GM23248 (cell line): ENCODE results near the gene DDI2. TPM values are rescaled to one million over a fixed set of nuclear protein-coding genes. Genes with fewer than 3 reads are reported as not detected.

Source experiments
- DNase-seq: peaks from one replicate; pipeline ENCODE4 v3.0.0-alpha.2; 2015
- H2AFZ ChIP-seq: fragments of 200-600 bp; sonication (generic); 2 replicates; pipeline ENCODE4 v1.6.1; 2016; ENCODE audit warnings: antibody characterized with exemption
- H3F3A ChIP-seq: fragments of 200-600 bp; sonication (generic); 2 replicates; pipeline ENCODE4 v1.6.1; 2016; ENCODE audit warnings: mild to moderate bottlenecking, antibody characterized with exemption, mixed run types; ENCODE audit not compliant: insufficient read depth
- H3K27ac ChIP-seq: fragments of 200-600 bp; sonication (generic); 2 replicates; pipeline ENCODE4 v1.5.1; 2016; ENCODE audit warnings: mild to moderate bottlenecking
- H3K27me3 ChIP-seq: fragments of 200-600 bp; sonication (generic); replicated peaks from 2 replicates; pipeline ENCODE4 v1.6.1; 2016; ENCODE audit warnings: mild to moderate bottlenecking; ENCODE audit not compliant: insufficient read depth
- H3K36me3 ChIP-seq: fragments of 200-600 bp; sonication (generic); 2 replicates; pipeline ENCODE4 v1.6.1; 2016; ENCODE audit warnings: low read depth, mild to moderate bottlenecking
- H3K4me1 ChIP-seq: fragments of 200-600 bp; sonication (generic); 2 replicates; pipeline ENCODE4 v1.6.1; 2016; ENCODE audit warnings: mild to moderate bottlenecking; ENCODE audit not compliant: insufficient read depth
- H3K4me2 ChIP-seq: fragments of 200-600 bp; sonication (generic); one replicate; pipeline ENCODE4 v1.6.1; 2016; ENCODE audit warnings: mild to moderate bottlenecking; ENCODE audit not compliant: unreplicated experiment
- H3K4me3 ChIP-seq: fragments of 200-600 bp; sonication (generic); 2 replicates; pipeline ENCODE4 v1.5.1; 2016; ENCODE audit warnings: mild to moderate bottlenecking
- H3K79me2 ChIP-seq: fragments of 200-600 bp; sonication (generic); 2 replicates; pipeline ENCODE4 v1.6.1; 2016; ENCODE audit warnings: mild to moderate bottlenecking; ENCODE audit not compliant: insufficient read depth
- H3K9ac ChIP-seq: fragments of 200-600 bp; sonication (generic); 2 replicates; pipeline ENCODE4 v1.6.1; 2016; ENCODE audit warnings: mild to moderate bottlenecking
- H3K9me2 ChIP-seq: fragments of 200-600 bp; sonication (generic); 2 replicates; pipeline ENCODE4 v1.6.1; 2016; ENCODE audit warnings: mixed run types, mild to moderate bottlenecking, moderate library complexity; ENCODE audit not compliant: insufficient read depth
- H3K9me3 ChIP-seq: fragments of 200-600 bp; sonication (generic); one replicate; pipeline ENCODE4 v1.6.1; 2017; ENCODE audit warnings: low read depth
- H4K20me1 ChIP-seq: fragments of 200-600 bp; sonication (generic); 2 replicates; pipeline ENCODE4 v1.6.0; 2016; ENCODE audit not compliant: insufficient read depth
- EZH2 ChIP-seq: fragments of 200-600 bp; sonication (generic); IDR thresholded peaks from 2 replicates; pipeline ENCODE4 v1.6.1; 2018; ENCODE audit warnings: antibody characterized with exemption, mild to moderate bottlenecking; ENCODE audit not compliant: insufficient read depth, poor library complexity, severe bottlenecking
- EZH2phosphoT487 ChIP-seq: fragments of 200-600 bp; sonication (generic); IDR thresholded peaks from 2 replicates; pipeline ENCODE4 v1.6.1; 2018; ENCODE audit warnings: antibody characterized with exemption, moderate library complexity, mild to moderate bottlenecking, low read depth; ENCODE audit not compliant: insufficient read depth
- WGBS, 2 experiments: methylation state at CpG; one replicate each; pipeline ENCODE4 v1.1.6; 2015 to 2017; ENCODE audit warnings: low lambda C conversion rate in 2 of 2, low coverage in 1 of 2; ENCODE audit errors: missing lambda C conversion rate in 2 of 2; 5-methylcytosine and 5-hydroxymethylcytosine counted together
- in situ Hi-C: fragments of 300-500 bp; cut with MboI; formaldehyde crosslinking; loops from 2 replicates; pipeline ENCODE4 v1.15.0; 2020
- polyA plus RNA-seq: library from polyadenylated mRNA; unstranded; fragments of >200 nt; fragmentation: Nextera tagmentation; extraction: Ambion mirVana; gene quantifications from 2 replicates; pipeline ENCODE4 v1.2.1, GENCODE V29; 2016
- total RNA-seq: library from RNA; depleted of rRNA; stranded (reverse); fragments of >200 nt; shearing (Covaris generic); gene quantifications from 2 replicates; pipeline ENCODE4 v1.2.3, GENCODE V29; 2014

The DDI2 gene
- total and polyA plus RNA-seq, 2 experiments from 2014 or later, result 5.0 to 7.9 TPM

GRCh38 chr1:15676010-15676409, 58.8 kb downstream of the DDI2 start:
- Histone ChIP-seq H3K9ac (no peak overlapping the region), H3K4me2 (no peak overlapping the region), H3K4me1 (peaks cover 24% of the 10 kb centered on the region), H3K27ac (no peak overlapping the region), H3K36me3 (no peaks in the 10 kb centered on the region), H3K79me2 (no peaks in the 10 kb centered on the region), H3F3A (peaks cover 19% of the 10 kb centered on the region), H3K27me3 (no peaks in the 10 kb centered on the region), H3K9me3 (no peaks in the 10 kb centered on the region), H3K4me3 (no peak overlapping the region), H3K9me2 (no peaks in the 10 kb centered on the region), H2AFZ (no peak overlapping the region), H4K20me1 (no peaks in the 10 kb centered on the region)
- no peak for DNase-seq
- 77 to 80% methylated on average over 2 of the region's 2 CpGs for WGBS, 2 experiments
- in situ Hi-C loops, result no loop called here
- TF ChIP-seq EZH2 (no peak), EZH2phosphoT487 (no peak)

- no peak overlapping the region for H3K4me3 ChIP-seq
- no peak overlapping the region for H3K27ac ChIP-seq
- no peak overlapping the region for H2AFZ ChIP-seq
- in situ Hi-C loops, result no loop called here
- H3K36me3 ChIP-seq, result no peaks in the 10 kb centered on the region
- 93 to 97% methylated on average over 6 of the region's 6 CpGs for WGBS, 2 experiments
- no peaks in the 10 kb centered on the region for H3K9me2 ChIP-seq
- TF ChIP-seq EZH2phosphoT487 (no peak), EZH2 (no peak)
- no peaks in the 10 kb centered on the region for H3K27me3 ChIP-seq
- DNase-seq, result no peak
- H3K4me1 ChIP-seq, result peaks cover 34% of the 10 kb centered on the region
- no peak overlapping the region for H3K9ac ChIP-seq
- no peaks in the 10 kb centered on the region for H3K79me2 ChIP-seq
- H4K20me1 ChIP-seq, result no peaks in the 10 kb centered on the region
- peaks cover 28% of the 10 kb centered on the region for H3F3A ChIP-seq
- no peaks in the 10 kb centered on the region for H3K9me3 ChIP-seq
- no peak overlapping the region for H3K4me2 ChIP-seq
Observed at GRCh38 chr1:15676688-15677661, 59.7 kb downstream of the DDI2 start.

- WGBS, 2 experiments, result 17 to 39% methylated on average over 1 of the region's 1 CpG
- H4K20me1 ChIP-seq, result no peaks in the 10 kb centered on the region
- H3K36me3 ChIP-seq, result no peaks in the 10 kb centered on the region
- no peak overlapping the region for H2AFZ ChIP-seq
- in situ Hi-C loops, result no loop called here
- H3K27me3 ChIP-seq, result no peaks in the 10 kb centered on the region
- peak overlapping the region; percentile 98; the same call in 1 of the 2 replicates for H3K27ac ChIP-seq
- no peaks in the 10 kb centered on the region for H3K9me2 ChIP-seq
- H3K4me3 ChIP-seq, result no peak overlapping the region
- H3F3A ChIP-seq, result peaks cover 35% of the 10 kb centered on the region
- H3K9me3 ChIP-seq, result no peaks in the 10 kb centered on the region
- peaks cover 2% of the 10 kb centered on the region; the same call in 1 of the 2 replicates for H3K79me2 ChIP-seq
- H3K4me1 ChIP-seq, result peaks cover 35% of the 10 kb centered on the region
- H3K4me2 ChIP-seq, result peak overlapping the region; percentile 12
- TF ChIP-seq EZH2, result no peak
- TF ChIP-seq EZH2phosphoT487, result no peak
- DNase-seq, result peak; percentile 77
- no peak overlapping the region for H3K9ac ChIP-seq
Observed at GRCh38 chr1:15678578-15678977, 61.3 kb downstream of the DDI2 start.

- 17 to 23% methylated on average over 11 of the region's 11 CpGs for WGBS, 2 experiments
- Histone ChIP-seq H3K4me2 (peak overlapping the region; percentile 86), H3K79me2 (peaks cover 14% of the 10 kb centered on the region), H2AFZ (peak overlapping the region; percentile 46; the same call in 1 of the 2 replicates), H4K20me1 (no peaks in the 10 kb centered on the region), H3K4me1 (peaks cover 38% of the 10 kb centered on the region), H3K9ac (peak overlapping the region; percentile 81), H3K9me3 (no peaks in the 10 kb centered on the region), H3K27ac (peak overlapping the region; percentile 98), H3F3A (peaks cover 35% of the 10 kb centered on the region), H3K4me3 (peak overlapping the region; percentile 57), H3K9me2 (no peaks in the 10 kb centered on the region), H3K27me3 (no peaks in the 10 kb centered on the region), H3K36me3 (no peaks in the 10 kb centered on the region)
- TF ChIP-seq EZH2phosphoT487 (no peak), EZH2 (no peak)
- peak; percentile 96 for DNase-seq
- in situ Hi-C loops, result no loop called here
Observed at GRCh38 chr1:15680131-15680530, 62.9 kb downstream of the DDI2 start.
